ENCODE measurements around the gene MN1. TPM values are rescaled to one million over a fixed set of nuclear protein-coding genes. Genes with fewer than 3 reads are reported as not detected.

Gene MN1
- total and polyA plus RNA-seq, 8 donors, result 0.54 to 2.6 (median 0.91) TPM

GRCh38 chr22:27726686-27727449 is 74.7 kb downstream of the MN1 start:
- no peak for FAIRE-seq
- peak in 3 of 4 donors; percentile 55 to 72 (median 62) for ATAC-seq
- Histone ChIP-seq H3K27me3 (no peaks in the 10 kb centered on the region), H3K9me3 (no peaks in the 10 kb centered on the region), H3K4me3 (no peak overlapping the region), H3K4me1 (no peaks in the 10 kb centered on the region), H3K27ac (no peak overlapping the region), H3K36me3 (no peaks in the 10 kb centered on the region)
- intact Hi-C loops (cut with DNase I), result no loop called here
- no peak for DNase-seq
- WGBS, 2 donors, result 75 to 83% methylated on average over 13 of the region's 13 CpGs
- TF ChIP-seq CTCF (IDR thresholded peaks at IDR 0.05), result no peak

GRCh38 chr22:27726331-27726685 is 75.2 kb downstream of the MN1 start:
- Histone ChIP-seq H3K36me3 (no peaks in the 10 kb centered on the region), H3K27ac (no peak overlapping the region), H3K9me3 (no peaks in the 10 kb centered on the region), H3K27me3 (no peaks in the 10 kb centered on the region), H3K4me3 (no peak overlapping the region), H3K4me1 (no peaks in the 10 kb centered on the region)
- ATAC-seq, result no peak
- 63 to 80% methylated on average over 5 of the region's 5 CpGs for WGBS, 2 donors
- intact Hi-C loops (cut with DNase I), result no loop called here
- DNase-seq, result no peak
- no peak for FAIRE-seq
- no peak for TF ChIP-seq CTCF (IDR thresholded peaks at IDR 0.05)

- TF ChIP-seq CTCF (IDR thresholded peaks at IDR 0.05), result no peak
- H3K9me3 ChIP-seq, result no peaks in the 10 kb centered on the region
Measured at GRCh38 chr22:27725661-27726060, 75.9 kb downstream of the MN1 start.

GRCh38 chr22:27724709-27725108 is 76.8 kb downstream of the MN1 start:
- 81 to 89% methylated on average over 4 of the region's 4 CpGs for WGBS, 2 donors
- intact Hi-C loops (cut with DNase I), result no loop called here

More at GRCh38 chr22:27725661-27726060, 75.9 kb downstream of the MN1 start:
- ATAC-seq (no peak), FAIRE-seq (no peak), DNase-seq (no peak)
- WGBS, 2 donors, result 79 to 91% methylated on average over 5 of the region's 5 CpGs
- no peaks in the 10 kb centered on the region for H3K36me3 ChIP-seq
- no peaks in the 10 kb centered on the region for H3K27me3 ChIP-seq
- intact Hi-C loops (cut with DNase I), result no loop called here
- no peak overlapping the region for H3K4me3 ChIP-seq
- no peak overlapping the region for H3K27ac ChIP-seq
- H3K4me1 ChIP-seq, result no peaks in the 10 kb centered on the region

More at GRCh38 chr22:27724709-27725108, 76.8 kb downstream of the MN1 start:
- FAIRE-seq (no peak), DNase-seq (no peak), ATAC-seq (no peak)
- H3K27ac ChIP-seq, result no peak overlapping the region
- no peak for TF ChIP-seq CTCF (IDR thresholded peaks at IDR 0.05)
- H3K4me3 ChIP-seq, result no peak overlapping the region
- H3K27me3 ChIP-seq, result no peaks in the 10 kb centered on the region
- H3K4me1 ChIP-seq, result no peaks in the 10 kb centered on the region
- H3K36me3 ChIP-seq, result no peaks in the 10 kb centered on the region
- H3K9me3 ChIP-seq, result no peaks in the 10 kb centered on the region
